AG10803 (cell line): ENCODE data around the gene KCNMA1.

ENCODE experiments used
- DNase-seq: peaks from one replicate; pipeline ENCODE4 v3.0.0; 2010; ENCODE audit warnings: low read depth
- H3K4me3 ChIP-seq: 2 replicates; pipeline ENCODE4 v1.5.1; 2011; ENCODE audit warnings: mild to moderate bottlenecking, low read length, control low read depth
- CTCF ChIP-seq: conservative IDR thresholded peaks from 2 replicates; pipeline ENCODE4 v1.5.1; 2011; ENCODE audit warnings: mild to moderate bottlenecking, low read length, control low read depth, inconsistent platforms

Gene KCNMA1

GRCh38 chr10:77240706-77241349 lies 396.8 kb downstream of the KCNMA1 start:
- TF ChIP-seq CTCF: no peak
- no peak for DNase-seq
- H3K4me3 ChIP-seq: no peak overlapping the region

GRCh38 chr10:77240041-77240652 lies 397.5 kb downstream of the KCNMA1 start:
- H3K4me3 ChIP-seq: no peak overlapping the region
- no peak for DNase-seq
- no peak for TF ChIP-seq CTCF

GRCh38 chr10:77237120-77237519 lies 400.5 kb downstream of the KCNMA1 start:
- TF ChIP-seq CTCF: no peak
- DNase-seq: no peak
- H3K4me3 ChIP-seq: no peak overlapping the region

GRCh38 chr10:77236700-77237099 lies 400.9 kb downstream of the KCNMA1 start:
- no peak overlapping the region for H3K4me3 ChIP-seq
- DNase-seq: no peak

GRCh38 chr10:77236029-77236428 lies 401.6 kb downstream of the KCNMA1 start:
- no peak for DNase-seq
- TF ChIP-seq CTCF: no peak
- H3K4me3 ChIP-seq: no peak overlapping the region

More at GRCh38 chr10:77236700-77237099, 400.9 kb downstream of the KCNMA1 start:
- TF ChIP-seq CTCF: no peak

- no peak overlapping the region for H3K4me3 ChIP-seq
- TF ChIP-seq CTCF: no peak
- DNase-seq: no peak
Measured at GRCh38 chr10:77234599-77234998, 403.0 kb downstream of the KCNMA1 start.

GRCh38 chr10:77233466-77233865 lies 404.1 kb downstream of the KCNMA1 start:
- DNase-seq: no peak
- TF ChIP-seq CTCF: no peak
- no peak overlapping the region for H3K4me3 ChIP-seq
